Activated T-cell treated with anti-CD3 and anti-CD28 coated beads, Interleukin-2, amount 50 U/mL, for 1 hour (primary cell): ENCODE results near the gene WDR17.

Experiments
- DNase-seq: peaks from one replicate; pipeline ENCODE4 v3.0.0-alpha.2; 2020

WDR17 gene

GRCh38 chr4:176099314-176099713, 33.7 kb downstream of the WDR17 start:
- DNase-seq = no peak

GRCh38 chr4:176102414-176103063, 36.9 kb downstream of the WDR17 start:
- no peak for DNase-seq

GRCh38 chr4:176107695-176108094, 42.1 kb downstream of the WDR17 start:
- DNase-seq = no peak

- DNase-seq = no peak
Measured at GRCh38 chr4:176123710-176124407, 58.2 kb downstream of the WDR17 start.

GRCh38 chr4:176125063-176125462, 59.4 kb downstream of the WDR17 start:
- no peak for DNase-seq

GRCh38 chr4:176134670-176135069, 69.0 kb downstream of the WDR17 start:
- no peak for DNase-seq

GRCh38 chr4:176137631-176138030, 72.0 kb downstream of the WDR17 start:
- DNase-seq = no peak

- no peak for DNase-seq
Measured at GRCh38 chr4:176139518-176139917, 73.9 kb downstream of the WDR17 start.

- DNase-seq = no peak
Measured at GRCh38 chr4:176142253-176142652, 76.6 kb downstream of the WDR17 start.

GRCh38 chr4:176149680-176150355, 84.2 kb downstream of the WDR17 start:
- no peak for DNase-seq

GRCh38 chr4:176150356-176150682, 84.7 kb downstream of the WDR17 start:
- no peak for DNase-seq

GRCh38 chr4:176150704-176151103, 85.1 kb downstream of the WDR17 start:
- DNase-seq = no peak

- DNase-seq = no peak
Measured at GRCh38 chr4:176153124-176153523, 87.5 kb downstream of the WDR17 start.

GRCh38 chr4:176156656-176157055, 91.0 kb downstream of the WDR17 start:
- DNase-seq = no peak

GRCh38 chr4:176163041-176163440, 97.4 kb downstream of the WDR17 start:
- no peak for DNase-seq

GRCh38 chr4:176185051-176185450, 119.4 kb downstream of the WDR17 start:
- DNase-seq = no peak

GRCh38 chr4:176186067-176186466, 120.4 kb downstream of the WDR17 start:
- no peak for DNase-seq

- no peak for DNase-seq
Measured at GRCh38 chr4:176186671-176187395, 121.2 kb downstream of the WDR17 start.

GRCh38 chr4:176187624-176188023, 122.0 kb downstream of the WDR17 start:
- DNase-seq = no peak

GRCh38 chr4:176188654-176189053, 123.0 kb downstream of the WDR17 start:
- no peak for DNase-seq

GRCh38 chr4:176189891-176190795, 124.5 kb downstream of the WDR17 start:
- no peak for DNase-seq

GRCh38 chr4:176191974-176192373, 126.3 kb downstream of the WDR17 start:
- DNase-seq = no peak

- no peak for DNase-seq
Measured at GRCh38 chr4:176193126-176193525, 127.5 kb downstream of the WDR17 start.
